Measurements from ENCODE around the gene HNF1A. TPM values are rescaled to one million over a fixed set of nuclear protein-coding genes. Genes with fewer than 3 reads are reported as not detected.

HNF1A gene
- total and polyA plus RNA-seq, 9 of the 15 experiments (the other 6 are each of a cell fraction or from before 2014, with no cell fraction given): not detected

GRCh38 chr12:121026274-121027045 is 48.1 kb downstream of the HNF1A start (continued):
- TF ChIP-seq, protein P1, sequence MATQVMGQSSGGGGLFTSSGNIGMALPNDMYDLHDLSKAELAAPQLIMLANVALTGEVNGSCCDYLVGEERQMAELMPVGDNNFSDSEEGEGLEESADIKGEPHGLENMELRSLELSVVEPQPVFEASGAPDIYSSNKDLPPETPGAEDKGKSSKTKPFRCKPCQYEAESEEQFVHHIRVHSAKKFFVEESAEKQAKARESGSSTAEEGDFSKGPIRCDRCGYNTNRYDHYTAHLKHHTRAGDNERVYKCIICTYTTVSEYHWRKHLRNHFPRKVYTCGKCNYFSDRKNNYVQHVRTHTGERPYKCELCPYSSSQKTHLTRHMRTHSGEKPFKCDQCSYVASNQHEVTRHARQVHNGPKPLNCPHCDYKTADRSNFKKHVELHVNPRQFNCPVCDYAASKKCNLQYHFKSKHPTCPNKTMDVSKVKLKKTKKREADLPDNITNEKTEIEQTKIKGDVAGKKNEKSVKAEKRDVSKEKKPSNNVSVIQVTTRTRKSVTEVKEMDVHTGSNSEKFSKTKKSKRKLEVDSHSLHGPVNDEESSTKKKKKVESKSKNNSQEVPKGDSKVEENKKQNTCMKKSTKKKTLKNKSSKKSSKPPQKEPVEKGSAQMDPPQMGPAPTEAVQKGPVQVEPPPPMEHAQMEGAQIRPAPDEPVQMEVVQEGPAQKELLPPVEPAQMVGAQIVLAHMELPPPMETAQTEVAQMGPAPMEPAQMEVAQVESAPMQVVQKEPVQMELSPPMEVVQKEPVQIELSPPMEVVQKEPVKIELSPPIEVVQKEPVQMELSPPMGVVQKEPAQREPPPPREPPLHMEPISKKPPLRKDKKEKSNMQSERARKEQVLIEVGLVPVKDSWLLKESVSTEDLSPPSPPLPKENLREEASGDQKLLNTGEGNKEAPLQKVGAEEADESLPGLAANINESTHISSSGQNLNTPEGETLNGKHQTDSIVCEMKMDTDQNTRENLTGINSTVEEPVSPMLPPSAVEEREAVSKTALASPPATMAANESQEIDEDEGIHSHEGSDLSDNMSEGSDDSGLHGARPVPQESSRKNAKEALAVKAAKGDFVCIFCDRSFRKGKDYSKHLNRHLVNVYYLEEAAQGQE (IDR thresholded peaks at IDR 0.05; ENCODE audit: borderline replicate concordance): no peak
- TF ChIP-seq, protein P1 (CRISPR knock-in tag; IDR thresholded peaks at IDR 0.05; ENCODE audit: low read depth): no peak
- no peak for TF ChIP-seq ZZZ3 (IDR thresholded peaks at IDR 0.05)
- TF ChIP-seq ZNF77 (CRISPR knock-in tag; IDR thresholded peaks at IDR 0.05): no peak
- TF ChIP-seq ESRRB (CRISPR knock-in tag; IDR thresholded peaks at IDR 0.05; ENCODE audit: borderline replicate concordance): no peak
- TF ChIP-seq, protein P2, sequence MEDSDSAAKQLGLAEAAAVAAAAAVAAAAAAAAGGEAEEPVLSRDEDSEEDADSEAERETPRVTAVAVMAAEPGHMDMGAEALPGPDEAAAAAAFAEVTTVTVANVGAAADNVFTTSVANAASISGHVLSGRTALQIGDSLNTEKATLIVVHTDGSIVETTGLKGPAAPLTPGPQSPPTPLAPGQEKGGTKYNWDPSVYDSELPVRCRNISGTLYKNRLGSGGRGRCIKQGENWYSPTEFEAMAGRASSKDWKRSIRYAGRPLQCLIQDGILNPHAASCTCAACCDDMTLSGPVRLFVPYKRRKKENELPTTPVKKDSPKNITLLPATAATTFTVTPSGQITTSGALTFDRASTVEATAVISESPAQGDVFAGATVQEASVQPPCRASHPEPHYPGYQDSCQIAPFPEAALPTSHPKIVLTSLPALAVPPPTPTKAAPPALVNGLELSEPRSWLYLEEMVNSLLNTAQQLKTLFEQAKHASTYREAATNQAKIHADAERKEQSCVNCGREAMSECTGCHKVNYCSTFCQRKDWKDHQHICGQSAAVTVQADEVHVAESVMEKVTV (CRISPR knock-in tag; IDR thresholded peaks at IDR 0.05): no peak
- TF ChIP-seq KLF16 (IDR thresholded peaks at IDR 0.05): peak; percentile 47; the same call in 1 of the 2 replicates
- TF ChIP-seq MIER1 (IDR thresholded peaks at IDR 0.05; ENCODE audit: low read depth): no peak
- peak in 1 of 2 experiments; percentile 47; a peak in 1 of 4 replicates for TF ChIP-seq FOXK2 (conservative IDR thresholded peaks at IDR 0.05 in 1 of 2, IDR thresholded peaks at IDR 0.05 in 1 of 2; ENCODE audit: low read depth in 2 of 2)
- TF ChIP-seq HSF4 (CRISPR knock-in tag; IDR thresholded peaks at IDR 0.05; ENCODE audit: borderline replicate concordance): no peak
- TF ChIP-seq, protein P3, sequence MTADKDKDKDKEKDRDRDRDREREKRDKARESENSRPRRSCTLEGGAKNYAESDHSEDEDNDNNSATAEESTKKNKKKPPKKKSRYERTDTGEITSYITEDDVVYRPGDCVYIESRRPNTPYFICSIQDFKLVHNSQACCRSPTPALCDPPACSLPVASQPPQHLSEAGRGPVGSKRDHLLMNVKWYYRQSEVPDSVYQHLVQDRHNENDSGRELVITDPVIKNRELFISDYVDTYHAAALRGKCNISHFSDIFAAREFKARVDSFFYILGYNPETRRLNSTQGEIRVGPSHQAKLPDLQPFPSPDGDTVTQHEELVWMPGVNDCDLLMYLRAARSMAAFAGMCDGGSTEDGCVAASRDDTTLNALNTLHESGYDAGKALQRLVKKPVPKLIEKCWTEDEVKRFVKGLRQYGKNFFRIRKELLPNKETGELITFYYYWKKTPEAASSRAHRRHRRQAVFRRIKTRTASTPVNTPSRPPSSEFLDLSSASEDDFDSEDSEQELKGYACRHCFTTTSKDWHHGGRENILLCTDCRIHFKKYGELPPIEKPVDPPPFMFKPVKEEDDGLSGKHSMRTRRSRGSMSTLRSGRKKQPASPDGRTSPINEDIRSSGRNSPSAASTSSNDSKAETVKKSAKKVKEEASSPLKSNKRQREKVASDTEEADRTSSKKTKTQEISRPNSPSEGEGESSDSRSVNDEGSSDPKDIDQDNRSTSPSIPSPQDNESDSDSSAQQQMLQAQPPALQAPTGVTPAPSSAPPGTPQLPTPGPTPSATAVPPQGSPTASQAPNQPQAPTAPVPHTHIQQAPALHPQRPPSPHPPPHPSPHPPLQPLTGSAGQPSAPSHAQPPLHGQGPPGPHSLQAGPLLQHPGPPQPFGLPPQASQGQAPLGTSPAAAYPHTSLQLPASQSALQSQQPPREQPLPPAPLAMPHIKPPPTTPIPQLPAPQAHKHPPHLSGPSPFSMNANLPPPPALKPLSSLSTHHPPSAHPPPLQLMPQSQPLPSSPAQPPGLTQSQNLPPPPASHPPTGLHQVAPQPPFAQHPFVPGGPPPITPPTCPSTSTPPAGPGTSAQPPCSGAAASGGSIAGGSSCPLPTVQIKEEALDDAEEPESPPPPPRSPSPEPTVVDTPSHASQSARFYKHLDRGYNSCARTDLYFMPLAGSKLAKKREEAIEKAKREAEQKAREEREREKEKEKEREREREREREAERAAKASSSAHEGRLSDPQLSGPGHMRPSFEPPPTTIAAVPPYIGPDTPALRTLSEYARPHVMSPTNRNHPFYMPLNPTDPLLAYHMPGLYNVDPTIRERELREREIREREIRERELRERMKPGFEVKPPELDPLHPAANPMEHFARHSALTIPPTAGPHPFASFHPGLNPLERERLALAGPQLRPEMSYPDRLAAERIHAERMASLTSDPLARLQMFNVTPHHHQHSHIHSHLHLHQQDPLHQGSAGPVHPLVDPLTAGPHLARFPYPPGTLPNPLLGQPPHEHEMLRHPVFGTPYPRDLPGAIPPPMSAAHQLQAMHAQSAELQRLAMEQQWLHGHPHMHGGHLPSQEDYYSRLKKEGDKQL (CRISPR knock-in tag; IDR thresholded peaks at IDR 0.05; ENCODE audit: borderline replicate concordance): no peak

All from K562 (cell line).